Stimulated activated CD8-positive, alpha-beta memory T cell treated with anti-CD3 and anti-CD28 coated beads, Interleukin-4, amount 100 ng/mL, for 1 hour (primary cell): ENCODE measurements around the gene FBXO33.
A peak's percentile ranks its signal among the peaks of the same experiment; 100 is the strongest.

Experiments
- DNase-seq, 2 donors: peaks; one replicate each; pipeline ENCODE4 v3.0.0-alpha.2; 2020; ENCODE audit warnings: low read depth in 2 of 2, low spot score in 1 of 2

FBXO33 gene

GRCh38 chr14:39432179-39432618 is at the start of gene FBXO33:
Gene FBXO33 (minus strand): TSS chr14:39432433. CDS start chr14:39432162, 271 bp downstream.
- DNase-seq = peak; percentile 86 to 91

- DNase-seq = no peak
These were observed 42.2 kb upstream of the FBXO33 start for GRCh38 chr14:39474416-39474911.

- no peak for DNase-seq
These were observed 39.8 kb upstream of the FBXO33 start for GRCh38 chr14:39472078-39472477.

- no peak for DNase-seq
These were observed 37.0 kb upstream of the FBXO33 start for GRCh38 chr14:39469094-39469710.

GRCh38 chr14:39467889-39468524 is 35.8 kb upstream of the FBXO33 start:
- no peak for DNase-seq

GRCh38 chr14:39459795-39460478 is 27.7 kb upstream of the FBXO33 start:
- DNase-seq = no peak

- DNase-seq = no peak
These were observed 24.5 kb upstream of the FBXO33 start for GRCh38 chr14:39456702-39457250.

- DNase-seq = no peak
These were observed 22.8 kb upstream of the FBXO33 start for GRCh38 chr14:39454906-39455539.

- no peak for DNase-seq
These were observed 20.4 kb upstream of the FBXO33 start for GRCh38 chr14:39452680-39453079.

- no peak for DNase-seq
These were observed 19.6 kb upstream of the FBXO33 start for GRCh38 chr14:39451811-39452210.

GRCh38 chr14:39447175-39447661 is 15.0 kb upstream of the FBXO33 start:
- DNase-seq = no peak

GRCh38 chr14:39446131-39446744 is 14.0 kb upstream of the FBXO33 start:
- DNase-seq = no peak

GRCh38 chr14:39442293-39442692 is 10.1 kb upstream of the FBXO33 start:
- DNase-seq = no peak

- no peak for DNase-seq
These were observed 9.6 kb upstream of the FBXO33 start for GRCh38 chr14:39441805-39442204.

- DNase-seq = no peak
These were observed 8.7 kb upstream of the FBXO33 start for GRCh38 chr14:39440975-39441374.

- no peak for DNase-seq
These were observed 3.0 kb upstream of the FBXO33 start for GRCh38 chr14:39435241-39435640.

GRCh38 chr14:39434401-39434800 is 2.2 kb upstream of the FBXO33 start:
- DNase-seq = no peak

- no peak for DNase-seq
These were observed 1.2 kb upstream of the FBXO33 start for GRCh38 chr14:39433452-39433813.

- peak; percentile 39 to 43 for DNase-seq
These were observed 602 bp upstream of the FBXO33 start for GRCh38 chr14:39432619-39433451.
